Esophagus muscularis mucosa (tissue), 3 donors: ENCODE data around the gene IPO9.
A peak's percentile ranks its signal among the peaks of the same experiment; 100 is the strongest.

Source experiments
- POLR2AphosphoS5 ChIP-seq, 2 donors: sonication (generic); formaldehyde crosslinking; IDR thresholded peaks; one replicate each; pipeline ENCODE4 v1.6.1; 2017; ENCODE audit warnings: antibody characterized with exemption in 2 of 2
- TF ChIP-seq, protein P1 (sequence below), 3 experiments: fragments of 200-600 bp in 2 of 3; fragments of 450-650 bp in 1 of 3; sonication (generic) in 2 of 3; IDR thresholded peaks; one replicate each; pipeline ENCODE4 v1.5.1; 2017 to 2019; ENCODE audit warnings: antibody characterized with exemption in 3 of 3, mild to moderate bottlenecking in 2 of 3, moderate library complexity in 1 of 3

DNA sequence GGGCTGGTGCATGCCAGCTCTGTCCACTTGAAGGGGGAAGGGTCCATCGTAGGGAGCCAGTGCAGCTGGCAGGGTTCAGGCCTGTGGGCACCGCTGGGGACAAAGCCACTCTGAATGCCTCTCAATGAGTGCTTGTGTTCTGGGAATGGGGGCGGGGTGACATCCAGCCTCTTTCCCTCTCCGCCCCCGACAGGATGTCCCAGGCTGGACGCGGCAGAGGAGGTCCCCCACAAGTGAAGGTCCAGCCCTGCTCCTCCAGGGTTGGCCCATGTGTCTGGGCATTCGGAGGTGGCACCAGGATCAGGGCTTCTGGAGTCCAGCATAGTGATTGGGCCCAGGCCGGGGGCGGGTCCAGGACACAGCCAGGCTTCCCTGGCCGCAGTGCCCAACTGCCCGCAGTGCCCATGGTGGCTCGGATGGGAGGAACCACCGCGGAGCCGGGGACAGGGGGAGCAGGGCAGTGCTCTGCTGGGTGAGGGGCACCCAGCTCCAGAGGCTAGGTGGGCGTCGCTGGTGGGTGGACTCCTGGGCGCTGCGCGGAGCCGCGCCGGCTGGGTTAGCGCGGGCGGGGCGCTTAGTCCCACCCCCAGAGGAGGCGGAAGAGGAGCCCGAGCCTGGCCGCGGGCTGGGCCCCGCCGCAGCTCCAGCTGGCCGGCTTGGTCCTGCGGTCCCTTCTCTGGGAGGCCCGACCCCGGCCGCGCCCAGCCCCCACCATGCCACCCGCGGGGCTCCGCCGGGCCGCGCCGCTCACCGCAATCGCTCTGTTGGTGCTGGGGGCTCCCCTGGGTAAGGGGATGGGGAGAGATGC, 59.5 kb downstream of the IPO9 start, which contains the start of gene SHISA4:
- TF ChIP-seq, protein P1, sequence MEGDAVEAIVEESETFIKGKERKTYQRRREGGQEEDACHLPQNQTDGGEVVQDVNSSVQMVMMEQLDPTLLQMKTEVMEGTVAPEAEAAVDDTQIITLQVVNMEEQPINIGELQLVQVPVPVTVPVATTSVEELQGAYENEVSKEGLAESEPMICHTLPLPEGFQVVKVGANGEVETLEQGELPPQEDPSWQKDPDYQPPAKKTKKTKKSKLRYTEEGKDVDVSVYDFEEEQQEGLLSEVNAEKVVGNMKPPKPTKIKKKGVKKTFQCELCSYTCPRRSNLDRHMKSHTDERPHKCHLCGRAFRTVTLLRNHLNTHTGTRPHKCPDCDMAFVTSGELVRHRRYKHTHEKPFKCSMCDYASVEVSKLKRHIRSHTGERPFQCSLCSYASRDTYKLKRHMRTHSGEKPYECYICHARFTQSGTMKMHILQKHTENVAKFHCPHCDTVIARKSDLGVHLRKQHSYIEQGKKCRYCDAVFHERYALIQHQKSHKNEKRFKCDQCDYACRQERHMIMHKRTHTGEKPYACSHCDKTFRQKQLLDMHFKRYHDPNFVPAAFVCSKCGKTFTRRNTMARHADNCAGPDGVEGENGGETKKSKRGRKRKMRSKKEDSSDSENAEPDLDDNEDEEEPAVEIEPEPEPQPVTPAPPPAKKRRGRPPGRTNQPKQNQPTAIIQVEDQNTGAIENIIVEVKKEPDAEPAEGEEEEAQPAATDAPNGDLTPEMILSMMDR (IDR thresholded peaks at IDR 0.05), result no peak
- peak; percentile 75 to 94 for TF ChIP-seq POLR2AphosphoS5 (IDR thresholded peaks at IDR 0.05)
